Measurements from ENCODE around the gene MAZ.

MAZ gene

GRCh38 chr16:29806099-29806579 is at the start of gene MAZ:
Gene MAZ, plus strand, starts transcription at chr16:29806529. Its CDS starts 173 bp downstream, at chr16:29806702.
- TF ChIP-seq TAF1 (IDR thresholded peaks at IDR 0.05; ENCODE audit: low read depth) (0 out of 2 replicates have a peak, but pooled peaks have one; percentile 2), REST (IDR thresholded peaks at IDR 0.05; ENCODE audit: low read depth) (no peak)

- no peak for TF ChIP-seq MAX (IDR thresholded peaks at IDR 0.05)
- TF ChIP-seq CEBPB (IDR thresholded peaks at IDR 0.05) = no peak
- TF ChIP-seq EGR1 (IDR thresholded peaks at IDR 0.05) = no peak
- no peak for TF ChIP-seq TEAD4 (IDR thresholded peaks at IDR 0.05)
- TF ChIP-seq TAF1 (IDR thresholded peaks at IDR 0.05; ENCODE audit: low read depth) = no peak
- no peak for TF ChIP-seq EP300 (IDR thresholded peaks at IDR 0.05; ENCODE audit: borderline replicate concordance)
- TF ChIP-seq USF1 (IDR thresholded peaks at IDR 0.05) = no peak
- TF ChIP-seq NFIC (IDR thresholded peaks at IDR 0.05) = no peak
- no peak for TF ChIP-seq TCF12 (IDR thresholded peaks at IDR 0.05; ENCODE audit: low read depth)
- no peak for TF ChIP-seq FOXM1 (IDR thresholded peaks at IDR 0.05; ENCODE audit: borderline replicate concordance, low read depth)
- TF ChIP-seq YY1 (IDR thresholded peaks at IDR 0.05; ENCODE audit: low read depth) = no peak
- no peak for TF ChIP-seq REST (IDR thresholded peaks at IDR 0.05; ENCODE audit: low read depth)
Measured at GRCh38 chr16:29756654-29757053, 49.7 kb upstream of the MAZ start.

GRCh38 chr16:29757950-29758466 is 48.3 kb upstream of the MAZ start:
- peak; percentile 76 for TF ChIP-seq CEBPB (IDR thresholded peaks at IDR 0.05)
- TF ChIP-seq EP300 (IDR thresholded peaks at IDR 0.05; ENCODE audit: borderline replicate concordance) = no peak
- no peak for TF ChIP-seq CREB1 (IDR thresholded peaks at IDR 0.05; ENCODE audit: low read depth)

GRCh38 chr16:29760567-29761279 is 45.6 kb upstream of the MAZ start:
- TF ChIP-seq ZBTB7A (IDR thresholded peaks at IDR 0.05; ENCODE audit: low read depth) = no peak
- TF ChIP-seq RAD21 (IDR thresholded peaks at IDR 0.05; ENCODE audit: low read depth) = no peak
- peak; percentile 65; the same call in 1 of the 2 replicates for TF ChIP-seq EP300 (IDR thresholded peaks at IDR 0.05; ENCODE audit: borderline replicate concordance)
- TF ChIP-seq MAX (IDR thresholded peaks at IDR 0.05) = no peak
- peak; percentile 48; the same call in 1 of the 2 replicates for TF ChIP-seq TEAD4 (IDR thresholded peaks at IDR 0.05)
- no peak for TF ChIP-seq EGR1 (IDR thresholded peaks at IDR 0.05)
- TF ChIP-seq YY1 (IDR thresholded peaks at IDR 0.05; ENCODE audit: low read depth) = no peak
- TF ChIP-seq NFIC (IDR thresholded peaks at IDR 0.05) = peak; percentile 31; the same call in 1 of the 2 replicates
- TF ChIP-seq TAF1 (IDR thresholded peaks at IDR 0.05; ENCODE audit: low read depth) = no peak
- TF ChIP-seq FOXM1 (IDR thresholded peaks at IDR 0.05; ENCODE audit: borderline replicate concordance, low read depth) = no peak
- peak; percentile 79 for TF ChIP-seq TCF12 (IDR thresholded peaks at IDR 0.05; ENCODE audit: low read depth)
- TF ChIP-seq CREB1 (IDR thresholded peaks at IDR 0.05; ENCODE audit: low read depth) = no peak
- TF ChIP-seq REST (IDR thresholded peaks at IDR 0.05; ENCODE audit: low read depth) = no peak
- no peak for TF ChIP-seq CEBPB (IDR thresholded peaks at IDR 0.05)

GRCh38 chr16:29761882-29762281 is 44.4 kb upstream of the MAZ start:
- 0 out of 2 replicates have a peak, but pooled peaks have one; percentile 35 for TF ChIP-seq YY1 (IDR thresholded peaks at IDR 0.05; ENCODE audit: low read depth)
- no peak for TF ChIP-seq EGR1 (IDR thresholded peaks at IDR 0.05)

All from Ishikawa (cell line).